HepG2 (cell line): Measurements from ENCODE around the gene MRPS34. TPM values are rescaled to one million over a fixed set of nuclear protein-coding genes. Genes with fewer than 3 reads are reported as not detected.
A peak's percentile ranks its signal among the peaks of the same experiment; 100 is the strongest.

Experiments used
- ARHGAP35 ChIP-seq: sonication (generic); formaldehyde crosslinking; IDR thresholded peaks from 2 replicates; pipeline ENCODE4 v1.9.0; 2022; ENCODE audit warnings: mild to moderate bottlenecking, inconsistent platforms, moderate library complexity, missing genetic modification reagents, borderline replicate concordance
- CBX1 ChIP-seq: IDR thresholded peaks from one replicate; pipeline ENCODE4 v1.6.1; 2016; ENCODE audit warnings: antibody characterized with exemption, low read depth
- DRAP1 ChIP-seq: IDR thresholded peaks from 2 replicates; pipeline ENCODE4 v1.6.1; 2016; ENCODE audit warnings: missing genetic modification reagents, missing compliant biosample characterization
- FOXC1 ChIP-seq: sonication (generic); formaldehyde crosslinking; IDR thresholded peaks from 2 replicates; pipeline ENCODE4 v1.8.0; 2022; ENCODE audit warnings: mild to moderate bottlenecking, missing genetic modification reagents, borderline replicate concordance
- JUND ChIP-seq: sonication (generic); formaldehyde crosslinking; IDR thresholded peaks from 2 replicates; pipeline ENCODE4 v1.8.0; 2022; ENCODE audit warnings: mild to moderate bottlenecking, missing genetic modification reagents
- KLF12 ChIP-seq: sonication (generic); formaldehyde crosslinking; IDR thresholded peaks from 2 replicates; pipeline ENCODE4 v1.4.0; 2020; ENCODE audit warnings: missing genetic modification reagents, borderline replicate concordance
- MZF1 ChIP-seq: sonication (generic); formaldehyde crosslinking; IDR thresholded peaks from 2 replicates; pipeline ENCODE4 v1.8.1; 2023; ENCODE audit warnings: mild to moderate bottlenecking, missing genetic modification reagents, borderline replicate concordance
- SKI ChIP-seq: fragments of 450-650 bp; IDR thresholded peaks from one replicate; pipeline ENCODE4 v1.6.1; 2018; ENCODE audit warnings: mild to moderate bottlenecking; ENCODE audit not compliant: partially characterized antibody
- SNAPC2 ChIP-seq: sonication (generic); formaldehyde crosslinking; IDR thresholded peaks from 2 replicates; pipeline ENCODE4 v1.8.1; 2022; ENCODE audit warnings: mild to moderate bottlenecking, missing genetic modification reagents
- TERF1 ChIP-seq: sonication (generic); formaldehyde crosslinking; IDR thresholded peaks from 2 replicates; pipeline ENCODE4 v1.8.0; 2022; ENCODE audit warnings: mild to moderate bottlenecking, missing genetic modification reagents, moderate library complexity
- ZNF10 ChIP-seq: sonication (generic); formaldehyde crosslinking; IDR thresholded peaks from 2 replicates; pipeline ENCODE4 v1.4.0; 2020; ENCODE audit warnings: mild to moderate bottlenecking, low read depth, missing genetic modification reagents, borderline replicate concordance
- ZNF329 ChIP-seq: sonication (generic); formaldehyde crosslinking; IDR thresholded peaks from 2 replicates; pipeline ENCODE4 v1.9.0; 2021; ENCODE audit warnings: low read depth, mild to moderate bottlenecking, missing genetic modification reagents
- ZNF333 ChIP-seq: sonication (generic); formaldehyde crosslinking; IDR thresholded peaks from 2 replicates; pipeline ENCODE4 v1.4.0; 2020; ENCODE audit warnings: mild to moderate bottlenecking, missing genetic modification reagents, borderline replicate concordance
- ZNF644 ChIP-seq: IDR thresholded peaks from 2 replicates; pipeline ENCODE4 v1.6.1; 2016; ENCODE audit warnings: low read depth
- ZNF678 ChIP-seq: sonication (generic); formaldehyde crosslinking; IDR thresholded peaks from 2 replicates; pipeline ENCODE4 v1.4.0; 2020; ENCODE audit warnings: mild to moderate bottlenecking, missing genetic modification reagents
- ZNF740 ChIP-seq: sonication (generic); formaldehyde crosslinking; IDR thresholded peaks from 2 replicates; pipeline ENCODE4 v1.4.0; 2020; ENCODE audit warnings: missing genetic modification reagents
- polyA plus RNA-seq, 8 experiments: library from polyadenylated mRNA; depleted of rRNA in 3 of 8; stranded (reverse) in 7 of 8; unstranded in 1 of 8; fragments of >200 nt; fragmentation: Illumina TruSeq in 4 of 8; extraction: Trizol in 4 of 8; gene quantifications; 2 replicates each; pipeline versions ENCODE4 v1.2.1 to v1.2.3, GENCODE V29; 2011 to 2016; ENCODE audit warnings: low read depth in 4 of 8, missing spikeins in 1 of 8, mixed read lengths in 1 of 8; ENCODE audit not compliant: insufficient read depth in 1 of 8
- total RNA-seq, 5 experiments: library from RNA; depleted of rRNA; stranded (reverse); fragments of >200 nt; fragmentation: Illumina TruSeq; extraction: Trizol; gene quantifications; 2 replicates each; pipeline ENCODE4 v1.2.3, GENCODE V29; 2016; ENCODE audit warnings: low read depth in 1 of 5
- TF ChIP-seq, protein P1 (sequence below): sonication (generic); formaldehyde crosslinking; IDR thresholded peaks from 2 replicates; pipeline ENCODE4 v1.4.0; 2020; ENCODE audit warnings: missing genetic modification reagents, borderline replicate concordance
- TF ChIP-seq, protein P2 (sequence below): fragments of 450-650 bp; IDR thresholded peaks from 2 replicates; pipeline ENCODE4 v1.6.1; 2017
- TF ChIP-seq, protein P3 (sequence below): sonication (generic); formaldehyde crosslinking; IDR thresholded peaks from 2 replicates; pipeline ENCODE4 v1.8.0; 2022; ENCODE audit warnings: mild to moderate bottlenecking, missing genetic modification reagents, borderline replicate concordance

The MRPS34 gene
- total and polyA plus RNA-seq, 2 of the 13 experiments (the other 11 are each of a cell fraction or from before 2014, with no cell fraction given) = 63.5 to 131 TPM

DNA sequence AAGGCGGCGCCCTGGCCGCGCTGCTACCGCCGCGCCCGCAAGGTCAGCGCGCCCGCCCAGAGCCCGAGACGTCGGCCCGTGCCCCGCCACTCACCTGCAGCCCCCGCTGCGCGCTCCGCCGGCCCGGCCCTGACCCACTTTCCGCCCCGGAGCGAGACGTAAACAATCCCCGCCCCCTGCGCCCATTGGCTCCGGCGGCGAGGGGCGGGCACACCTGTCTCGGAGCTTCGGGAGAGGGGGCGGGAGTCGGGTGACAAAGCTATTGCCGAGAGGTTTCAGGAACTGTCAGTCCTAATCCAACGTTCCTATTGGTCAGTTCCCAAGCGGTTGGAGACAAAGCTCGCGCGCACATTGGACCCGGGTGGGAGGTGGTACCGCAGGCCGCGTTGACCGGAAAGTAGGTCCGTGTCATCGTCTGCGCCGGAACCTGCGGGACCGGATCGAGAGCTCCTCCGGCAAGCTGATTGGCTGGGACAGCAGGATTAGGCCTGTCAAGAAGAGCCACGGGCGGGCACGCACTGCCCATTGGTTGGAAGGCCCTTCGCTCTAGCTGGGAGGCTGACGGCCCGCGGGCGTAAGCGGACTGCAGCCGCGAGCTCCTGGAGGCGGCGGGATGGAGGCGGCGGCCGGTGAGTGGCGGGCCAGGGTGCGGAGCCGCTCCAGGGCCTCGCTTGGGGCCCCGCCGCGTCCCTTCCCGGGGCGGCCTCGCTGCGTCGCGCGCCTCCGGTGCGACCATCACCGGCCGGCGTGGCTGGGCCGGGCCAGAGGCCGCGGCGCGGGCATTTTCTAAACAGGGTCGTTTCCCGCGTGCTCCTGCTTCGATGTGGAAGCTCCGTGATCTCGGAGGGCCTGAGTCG lies 9.7 kb upstream of the MRPS34 start, which contains the start of the genes NUBP2 and SPSB3 (continued):
- TF ChIP-seq KLF12 (CRISPR knock-in tag) (no peak), ZNF333 (no peak), ZNF678 (CRISPR knock-in tag) (no peak), SKI (peak; percentile 85), CBX1 (no peak), TERF1 (CRISPR knock-in tag) (no peak), DRAP1 (CRISPR knock-in tag) (peak; percentile 70; the same call in 1 of the 2 replicates), MZF1 (CRISPR knock-in tag) (no peak), ZNF329 (CRISPR knock-in tag) (no peak), SNAPC2 (CRISPR knock-in tag) (no peak), ARHGAP35 (CRISPR knock-in tag) (no peak), ZNF740 (CRISPR knock-in tag) (no peak), ZNF644 (CRISPR knock-in tag) (no peak), ZNF10 (no peak), FOXC1 (CRISPR knock-in tag) (no peak; the same call in 1 of the 2 replicates), JUND (CRISPR knock-in tag) (no peak)
- TF ChIP-seq, protein P1, sequence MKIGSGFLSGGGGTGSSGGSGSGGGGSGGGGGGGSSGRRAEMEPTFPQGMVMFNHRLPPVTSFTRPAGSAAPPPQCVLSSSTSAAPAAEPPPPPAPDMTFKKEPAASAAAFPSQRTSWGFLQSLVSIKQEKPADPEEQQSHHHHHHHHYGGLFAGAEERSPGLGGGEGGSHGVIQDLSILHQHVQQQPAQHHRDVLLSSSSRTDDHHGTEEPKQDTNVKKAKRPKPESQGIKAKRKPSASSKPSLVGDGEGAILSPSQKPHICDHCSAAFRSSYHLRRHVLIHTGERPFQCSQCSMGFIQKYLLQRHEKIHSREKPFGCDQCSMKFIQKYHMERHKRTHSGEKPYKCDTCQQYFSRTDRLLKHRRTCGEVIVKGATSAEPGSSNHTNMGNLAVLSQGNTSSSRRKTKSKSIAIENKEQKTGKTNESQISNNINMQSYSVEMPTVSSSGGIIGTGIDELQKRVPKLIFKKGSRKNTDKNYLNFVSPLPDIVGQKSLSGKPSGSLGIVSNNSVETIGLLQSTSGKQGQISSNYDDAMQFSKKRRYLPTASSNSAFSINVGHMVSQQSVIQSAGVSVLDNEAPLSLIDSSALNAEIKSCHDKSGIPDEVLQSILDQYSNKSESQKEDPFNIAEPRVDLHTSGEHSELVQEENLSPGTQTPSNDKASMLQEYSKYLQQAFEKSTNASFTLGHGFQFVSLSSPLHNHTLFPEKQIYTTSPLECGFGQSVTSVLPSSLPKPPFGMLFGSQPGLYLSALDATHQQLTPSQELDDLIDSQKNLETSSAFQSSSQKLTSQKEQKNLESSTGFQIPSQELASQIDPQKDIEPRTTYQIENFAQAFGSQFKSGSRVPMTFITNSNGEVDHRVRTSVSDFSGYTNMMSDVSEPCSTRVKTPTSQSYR = no peak; the same call in 1 of the 2 replicates
- TF ChIP-seq, protein P2, sequence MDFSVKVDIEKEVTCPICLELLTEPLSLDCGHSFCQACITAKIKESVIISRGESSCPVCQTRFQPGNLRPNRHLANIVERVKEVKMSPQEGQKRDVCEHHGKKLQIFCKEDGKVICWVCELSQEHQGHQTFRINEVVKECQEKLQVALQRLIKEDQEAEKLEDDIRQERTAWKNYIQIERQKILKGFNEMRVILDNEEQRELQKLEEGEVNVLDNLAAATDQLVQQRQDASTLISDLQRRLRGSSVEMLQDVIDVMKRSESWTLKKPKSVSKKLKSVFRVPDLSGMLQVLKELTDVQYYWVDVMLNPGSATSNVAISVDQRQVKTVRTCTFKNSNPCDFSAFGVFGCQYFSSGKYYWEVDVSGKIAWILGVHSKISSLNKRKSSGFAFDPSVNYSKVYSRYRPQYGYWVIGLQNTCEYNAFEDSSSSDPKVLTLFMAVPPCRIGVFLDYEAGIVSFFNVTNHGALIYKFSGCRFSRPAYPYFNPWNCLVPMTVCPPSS = no peak
- TF ChIP-seq, protein P3, sequence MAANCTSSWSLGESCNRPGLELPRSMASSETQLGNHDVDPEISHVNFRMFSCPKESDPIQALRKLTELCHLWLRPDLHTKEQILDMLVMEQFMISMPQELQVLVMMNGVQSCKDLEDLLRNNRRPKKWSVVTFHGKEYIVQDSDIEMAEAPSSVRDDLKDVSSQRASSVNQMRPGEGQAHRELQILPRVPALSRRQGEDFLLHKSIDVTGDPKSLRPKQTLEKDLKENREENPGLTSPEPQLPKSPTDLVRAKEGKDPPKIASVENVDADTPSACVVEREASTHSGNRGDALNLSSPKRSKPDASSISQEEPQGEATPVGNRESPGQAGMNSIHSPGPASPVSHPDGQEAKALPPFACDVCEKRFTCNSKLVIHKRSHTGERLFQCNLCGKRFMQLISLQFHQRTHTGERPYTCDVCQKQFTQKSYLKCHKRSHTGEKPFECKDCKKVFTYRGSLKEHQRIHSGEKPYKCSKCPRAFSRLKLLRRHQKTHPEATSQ (CRISPR knock-in tag) = no peak
